Small intestine (tissue), 7 donors: ENCODE results near the gene MMP24. TPM values are rescaled to one million over a fixed set of nuclear protein-coding genes. Genes with fewer than 3 reads are reported as not detected.

ENCODE experiments used
- DNase-seq, 2 donors: peaks; one replicate each; pipeline versions ENCODE4 v3.0.0 to v3.0.0-alpha.2; 2013
- FAIRE-seq: peaks from 2 replicates; lab custom pipeline; 2012; peaks lifted over from hg19 to GRCh38; lab: Jason Lieb, UNC
- H3K27ac ChIP-seq, 3 donors: one replicate each; pipeline ENCODE4 v1.5.1; 2013; ENCODE audit warnings: low read length in 2 of 3, mild to moderate bottlenecking in 2 of 3, control low read depth in 1 of 3, inconsistent platforms in 1 of 3, low read depth in 1 of 3, moderate library complexity in 1 of 3
- H3K27me3 ChIP-seq, 3 donors: one replicate each; pipeline ENCODE4 v1.6.1; 2013; ENCODE audit warnings: low read length in 3 of 3, inconsistent platforms in 1 of 3; ENCODE audit not compliant: control insufficient read depth in 3 of 3, insufficient read depth in 3 of 3
- H3K36me3 ChIP-seq, 3 donors: one replicate each; pipeline ENCODE4 v1.6.1; 2013; ENCODE audit warnings: low read length in 3 of 3, inconsistent platforms in 1 of 3, low read depth in 1 of 3, mild to moderate bottlenecking in 1 of 3, moderate library complexity in 1 of 3; ENCODE audit not compliant: control insufficient read depth in 3 of 3, insufficient read depth in 2 of 3
- H3K4me1 ChIP-seq, 3 donors: one replicate each; pipeline ENCODE4 v1.6.1; 2013; ENCODE audit warnings: low read length in 2 of 3, inconsistent platforms in 1 of 3, low read depth in 1 of 3, mild to moderate bottlenecking in 1 of 3, moderate library complexity in 1 of 3; ENCODE audit not compliant: control insufficient read depth in 3 of 3, insufficient read depth in 2 of 3
- H3K4me3 ChIP-seq, 3 donors: one replicate each; pipeline ENCODE4 v1.5.1; 2013; ENCODE audit warnings: low read length in 3 of 3, control low read depth in 1 of 3, inconsistent platforms in 1 of 3, low read depth in 1 of 3, mild to moderate bottlenecking in 1 of 3, moderate library complexity in 1 of 3
- H3K9me3 ChIP-seq, 2 donors: one replicate each; pipeline ENCODE4 v1.6.1; 2013; ENCODE audit warnings: low read depth in 1 of 2, low read length in 1 of 2; ENCODE audit not compliant: control insufficient read depth in 2 of 2, insufficient read depth in 1 of 2
- WGBS, 3 donors: extraction: QIAGEN DNeasy Blood & Tissue Kit; methylation state at CpG; one replicate each; pipeline ENCODE4 v1.1.7; 2013; 5-methylcytosine and 5-hydroxymethylcytosine counted together
- polyA plus RNA-seq, 4 donors: library from polyadenylated mRNA; stranded (reverse) in 3 of 4; unstranded in 1 of 4; fragments of 200-250 nt in 3 of 4; fragments of 120-200 nt in 1 of 4; gene quantifications; one replicate each; pipeline versions ENCODE4 v1.2.1 to v1.2.3, GENCODE V29; 2013
- donor health status: healthy with polysubstance abuse.
- donor health status: control.
- donor health status: control.
- donor health status: Bipolar disorder and iron deficiency.
- donor health status: healthy.

MMP24 gene
- polyA plus RNA-seq, 4 donors = 0.54 to 1.3 (median 0.73) TPM

DNA sequence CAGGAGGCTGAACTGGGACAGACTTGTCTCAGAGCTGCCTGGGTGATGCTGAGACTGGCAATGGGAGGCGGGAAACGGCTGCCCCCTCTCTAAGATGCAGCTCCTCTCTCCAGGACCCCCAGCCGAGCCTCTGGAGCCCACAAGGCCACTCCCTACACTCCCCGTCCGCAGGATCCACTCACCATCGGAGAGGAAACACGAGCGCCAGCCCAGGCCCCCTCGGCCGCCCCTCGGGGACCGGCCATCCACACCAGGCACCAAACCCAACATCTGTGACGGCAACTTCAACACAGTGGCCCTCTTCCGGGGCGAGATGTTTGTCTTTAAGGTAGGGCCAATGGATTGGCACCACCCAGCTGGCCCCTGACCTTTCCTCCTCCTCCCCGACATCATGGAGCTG, 40.6 kb downstream of the MMP24 start:
- DNase-seq (no peak), FAIRE-seq (no peak)
- H3K36me3 ChIP-seq = peaks cover 2 to 67% (median 6%) of the 10 kb centered on the region in 3 donors
- H3K27ac ChIP-seq = no peak overlapping the region
- H3K4me3 ChIP-seq = no peak overlapping the region
- peaks cover 0 to 14% (median 7%) of the 10 kb centered on the region in 3 donors for H3K4me1 ChIP-seq
- H3K9me3 ChIP-seq = no peaks in the 10 kb centered on the region
- WGBS, 3 donors = 93 to 97% (median 94%) methylated on average over 16 of the region's 16 CpGs
- H3K27me3 ChIP-seq = no peaks in the 10 kb centered on the region

DNA sequence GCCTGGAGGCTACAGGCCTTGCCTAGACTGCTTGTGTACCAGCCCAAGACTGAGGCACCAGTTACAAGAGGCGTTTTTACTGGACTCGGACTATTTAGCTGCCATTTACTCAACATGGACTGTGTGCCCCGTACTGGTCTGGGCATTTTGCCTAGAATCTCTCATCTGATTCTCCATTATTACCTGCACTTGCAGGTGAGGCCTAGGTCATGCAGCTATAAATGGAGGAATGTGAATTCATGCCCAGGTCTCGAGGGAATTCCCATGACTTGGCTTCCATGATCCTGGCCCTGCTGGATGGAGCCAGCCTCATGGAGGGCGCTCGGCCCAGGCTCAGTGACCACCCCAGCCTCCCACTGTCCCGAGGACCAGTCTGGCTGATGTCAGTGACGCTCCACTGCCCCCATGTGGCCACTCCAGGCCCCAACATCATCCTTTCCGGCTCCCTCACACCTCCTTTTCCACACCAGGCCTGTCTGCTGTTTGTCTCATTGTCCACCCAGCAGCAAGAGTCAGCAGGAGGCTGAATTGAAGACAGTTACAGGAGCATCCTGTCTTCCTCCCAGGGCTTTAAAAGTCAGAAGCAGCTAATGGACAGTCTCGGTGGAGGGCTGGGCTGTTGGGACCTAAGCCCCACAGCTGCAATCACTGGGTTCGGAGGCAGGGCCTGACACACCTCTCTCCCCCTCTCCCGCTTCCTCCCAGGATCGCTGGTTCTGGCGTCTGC, 42.7 kb downstream of the MMP24 start:
- peaks cover 2 to 77% (median 6%) of the 10 kb centered on the region in 3 donors for H3K36me3 ChIP-seq
- 42 to 52% (median 51%) methylated on average over 14 of the region's 14 CpGs for WGBS, 3 donors
- H3K4me3 ChIP-seq = no peak overlapping the region
- peaks cover 0 to 3% (median 2%) of the 10 kb centered on the region in 3 donors for H3K4me1 ChIP-seq
- H3K27me3 ChIP-seq = no peaks in the 10 kb centered on the region
- no peak for FAIRE-seq
- peak; percentile 73 to 89 for DNase-seq
- H3K27ac ChIP-seq = peak overlapping the region in 1 of 3 donors; percentile 22
- no peaks in the 10 kb centered on the region for H3K9me3 ChIP-seq

DNA sequence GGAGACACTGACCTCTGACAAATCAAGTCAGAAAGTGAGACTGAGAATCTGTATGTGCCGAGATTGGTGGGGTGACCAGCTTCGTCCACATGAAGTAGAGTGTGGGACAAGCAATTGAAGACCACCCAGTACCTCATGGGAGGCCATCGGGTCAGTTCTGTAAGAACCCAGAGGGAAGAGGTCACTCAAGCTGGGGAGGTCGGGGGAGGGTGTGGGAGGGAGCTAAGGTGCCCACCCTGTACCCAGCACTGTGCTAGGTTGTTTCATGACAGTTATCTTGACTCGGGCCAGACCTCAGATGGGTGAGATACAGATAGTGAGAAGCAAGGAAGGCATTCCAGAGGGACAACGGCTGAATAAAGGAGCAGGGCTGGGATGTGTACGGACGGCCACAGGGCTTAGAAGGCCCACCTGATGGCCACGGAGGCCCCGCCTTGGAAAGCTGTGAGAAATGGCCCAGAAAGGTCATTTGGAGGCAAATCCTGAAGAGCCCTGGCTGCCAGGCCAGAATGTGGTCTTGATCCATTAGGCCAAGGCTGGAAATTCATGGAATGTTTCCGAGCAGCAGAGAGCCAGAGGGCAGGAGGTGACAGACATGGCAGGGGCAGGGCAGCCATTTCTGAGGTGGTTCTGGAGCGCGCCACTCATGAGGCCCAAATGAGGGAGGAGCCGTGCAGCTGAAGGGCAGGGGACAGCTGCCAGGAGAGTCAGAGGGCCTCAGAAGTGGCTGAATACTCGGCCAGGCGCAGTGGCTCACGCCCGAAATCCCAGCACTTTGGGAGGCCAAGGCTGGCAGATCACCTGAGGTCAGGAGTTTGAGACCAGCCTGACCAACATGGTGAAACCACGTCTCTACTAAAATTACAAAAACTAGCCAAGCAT, 43.8 kb downstream of the MMP24 start:
- Histone ChIP-seq H3K4me3 (no peak overlapping the region), H3K27ac (peak overlapping the region in 1 of 3 donors; percentile 8), H3K4me1 (peaks cover 0 to 3% (median 2%) of the 10 kb centered on the region in 3 donors), H3K27me3 (no peaks in the 10 kb centered on the region), H3K9me3 (no peaks in the 10 kb centered on the region), H3K36me3 (peaks cover 2 to 81% (median 6%) of the 10 kb centered on the region in 3 donors)
- no peak for DNase-seq
- WGBS, 3 donors = 91 to 93% (median 91%) methylated on average over 19 of the region's 19 CpGs
- FAIRE-seq = no peak

DNA sequence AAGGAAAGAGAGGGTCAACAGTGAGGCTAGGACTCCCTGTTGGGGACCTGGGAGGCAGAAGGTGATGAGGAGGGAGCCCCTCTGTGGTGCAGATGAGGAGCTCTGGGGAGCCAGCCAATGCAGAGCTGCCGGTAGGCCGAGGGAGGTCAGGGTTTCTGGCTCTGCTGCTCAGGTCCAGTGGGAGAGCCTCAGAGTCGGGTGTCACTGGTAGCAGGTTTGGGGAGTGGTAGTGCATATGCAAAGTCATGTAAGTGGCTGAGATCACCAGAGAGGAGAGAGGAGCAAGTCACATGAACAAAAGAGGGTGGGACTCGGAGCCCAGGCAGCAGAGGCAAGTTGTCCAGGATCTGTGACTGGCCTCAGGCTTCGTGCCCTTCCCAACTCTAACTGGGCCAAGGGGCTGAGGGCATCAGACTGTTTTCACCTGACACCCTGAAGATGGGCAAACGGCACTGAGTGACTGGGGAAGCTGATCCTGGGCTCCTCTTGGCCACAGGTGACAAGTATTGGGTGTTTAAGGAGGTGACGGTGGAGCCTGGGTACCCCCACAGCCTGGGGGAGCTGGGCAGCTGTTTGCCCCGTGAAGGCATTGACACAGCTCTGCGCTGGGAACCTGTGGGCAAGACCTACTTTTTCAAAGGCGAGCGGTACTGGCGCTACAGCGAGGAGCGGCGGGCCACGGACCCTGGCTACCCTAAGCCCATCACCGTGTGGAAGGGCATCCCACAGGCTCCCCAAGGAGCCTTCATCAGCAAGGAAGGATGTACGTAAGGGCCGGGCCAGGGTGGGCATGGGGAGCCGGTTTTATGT, 44.8 kb downstream of the MMP24 start:
- WGBS, 3 donors = 90 to 97% (median 91%) methylated on average over 19 to 20 of the region's 20 CpGs

DNA sequence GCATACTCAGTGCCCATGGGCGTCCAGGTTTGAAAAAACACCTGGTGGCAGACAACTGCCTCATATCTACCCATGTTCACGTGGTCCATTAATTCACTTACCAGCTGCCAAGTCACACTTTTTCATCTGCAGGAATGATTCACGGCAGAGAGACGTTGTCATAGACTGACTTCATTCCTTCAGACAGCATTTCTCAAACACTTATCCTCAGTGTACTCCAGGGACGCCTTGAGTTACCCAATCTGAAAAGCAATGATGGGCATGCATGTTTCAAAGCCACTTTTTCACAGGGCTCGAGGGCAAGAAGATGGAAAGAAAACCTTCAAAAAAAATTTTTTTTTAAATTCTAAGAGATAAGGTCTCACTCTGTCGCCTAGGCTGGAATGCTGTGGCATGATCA, 45.4 kb downstream of the MMP24 start:
- no peaks in the 10 kb centered on the region for H3K27me3 ChIP-seq
- 76 to 79% (median 77%) methylated on average over 7 of the region's 7 CpGs for WGBS, 3 donors
- H3K4me1 ChIP-seq = peaks cover 0 to 11% (median 2%) of the 10 kb centered on the region in 3 donors
- DNase-seq (no peak), FAIRE-seq (no peak)
- peaks cover 2 to 89% (median 3%) of the 10 kb centered on the region in 3 donors for H3K36me3 ChIP-seq
- no peak overlapping the region for H3K4me3 ChIP-seq
- H3K9me3 ChIP-seq = no peaks in the 10 kb centered on the region
- H3K27ac ChIP-seq = no peak overlapping the region

More for the DNA sequence above, 44.8 kb downstream of the MMP24 start:
- Histone ChIP-seq H3K27me3 (no peaks in the 10 kb centered on the region), H3K36me3 (peaks cover 2 to 89% (median 6%) of the 10 kb centered on the region in 3 donors), H3K9me3 (no peaks in the 10 kb centered on the region), H3K27ac (no peak overlapping the region), H3K4me1 (peaks cover 0 to 4% (median 2%) of the 10 kb centered on the region in 3 donors), H3K4me3 (no peak overlapping the region)
- FAIRE-seq (no peak), DNase-seq (no peak)

DNA sequence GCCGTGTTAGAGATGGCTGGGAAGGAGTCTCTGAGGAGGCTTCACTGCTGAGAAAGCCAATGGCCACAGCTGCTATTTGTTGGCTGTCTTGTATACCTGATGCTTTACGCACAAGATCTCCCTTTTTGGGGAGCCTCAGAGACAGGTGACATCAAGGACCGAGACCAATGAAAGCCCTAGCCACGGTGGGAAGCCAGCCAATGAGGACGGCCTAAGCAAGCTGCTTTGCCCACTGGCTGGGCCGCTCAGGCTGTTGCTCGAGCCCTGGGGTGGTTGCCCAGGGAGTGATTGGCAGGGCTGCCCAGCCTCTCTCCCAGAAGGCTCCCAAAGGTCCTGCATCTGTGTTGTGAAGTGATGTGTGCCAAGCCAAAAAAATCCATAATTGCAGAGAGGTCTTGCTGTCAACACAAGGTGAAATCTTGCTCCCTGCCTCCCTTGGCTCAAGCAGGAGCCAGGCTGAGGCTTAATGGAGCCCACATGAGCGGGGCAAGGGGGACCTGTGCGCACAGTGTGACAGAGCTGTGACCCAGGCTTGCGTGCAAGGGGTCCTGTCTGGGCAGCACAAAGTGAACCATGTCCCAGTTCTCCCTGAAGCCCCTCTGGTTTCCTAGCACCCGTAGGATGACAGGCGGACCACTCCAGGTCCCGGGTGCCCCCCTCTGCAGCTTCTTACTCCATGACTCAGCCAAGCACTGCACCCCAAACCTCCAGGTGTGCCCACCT, 47.1 kb downstream of the MMP24 start:
- no peak overlapping the region for H3K27ac ChIP-seq
- no peaks in the 10 kb centered on the region for H3K27me3 ChIP-seq
- H3K9me3 ChIP-seq = no peaks in the 10 kb centered on the region
- no peak for FAIRE-seq
- H3K4me1 ChIP-seq = peaks cover 0 to 13% (median 0%) of the 10 kb centered on the region in 3 donors
- 84 to 88% (median 86%) methylated on average over 12 to 13 of the region's 13 CpGs for WGBS, 3 donors
- H3K4me3 ChIP-seq = no peak overlapping the region
- no peak for DNase-seq
- peaks cover 0 to 81% (median 2%) of the 10 kb centered on the region in 3 donors for H3K36me3 ChIP-seq

DNA sequence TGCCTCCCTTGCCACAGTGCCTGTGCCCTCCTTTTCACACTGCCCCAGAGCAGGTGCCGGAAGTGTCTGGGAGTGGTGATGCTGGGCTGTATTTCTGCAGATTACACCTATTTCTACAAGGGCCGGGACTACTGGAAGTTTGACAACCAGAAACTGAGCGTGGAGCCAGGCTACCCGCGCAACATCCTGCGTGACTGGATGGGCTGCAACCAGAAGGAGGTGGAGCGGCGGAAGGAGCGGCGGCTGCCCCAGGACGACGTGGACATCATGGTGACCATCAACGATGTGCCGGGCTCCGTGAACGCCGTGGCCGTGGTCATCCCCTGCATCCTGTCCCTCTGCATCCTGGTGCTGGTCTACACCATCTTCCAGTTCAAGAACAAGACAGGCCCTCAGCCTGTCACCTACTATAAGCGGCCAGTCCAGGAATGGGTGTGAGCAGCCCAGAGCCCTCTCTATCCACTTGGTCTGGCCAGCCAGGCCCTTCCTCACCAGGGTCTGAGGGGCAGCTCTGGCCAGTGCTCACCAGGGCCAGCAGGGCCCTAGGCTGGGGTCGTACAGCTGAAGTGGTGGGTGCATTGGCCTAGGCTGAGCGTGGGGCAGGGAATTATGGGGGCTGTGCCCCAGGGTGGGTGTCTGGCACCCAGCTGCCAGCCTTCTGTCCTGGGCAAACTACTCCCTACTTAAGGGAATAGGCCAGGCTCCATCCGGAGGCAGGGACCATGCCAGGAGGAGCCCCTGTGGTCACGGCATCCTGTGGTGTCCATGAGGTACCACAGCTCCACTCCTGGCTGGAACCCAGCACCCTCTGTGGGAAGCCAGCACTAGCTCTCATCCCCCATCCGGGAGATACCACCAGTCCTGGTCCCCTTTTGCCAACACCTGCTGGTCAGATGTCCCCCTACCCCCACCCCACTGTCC, 47.9 kb downstream of the MMP24 start:
- no peak overlapping the region for H3K4me3 ChIP-seq
- WGBS, 3 donors = 90 to 94% (median 93%) methylated on average over 23 to 24 of the region's 24 CpGs
- peaks cover 0 to 12% (median 0%) of the 10 kb centered on the region in 3 donors for H3K4me1 ChIP-seq
- DNase-seq (no peak), FAIRE-seq (no peak)
- H3K27ac ChIP-seq = no peak overlapping the region
- H3K36me3 ChIP-seq = peaks cover 1 to 86% (median 6%) of the 10 kb centered on the region in 3 donors
- no peaks in the 10 kb centered on the region for H3K9me3 ChIP-seq
- H3K27me3 ChIP-seq = no peaks in the 10 kb centered on the region
